SK-N-SH treated with all-trans-retinoic acid at 6 μM for 48 hours (cell line): Measurements from ENCODE around the gene PLXNA4.

Experiments
- ATAC-seq: fragments of 200-7000 bp; cut with Tn5 transposase; 3 replicates; pipeline ENCODE4 v1.9.1; 2020; ENCODE audit warnings: mild to moderate bottlenecking, moderate library complexity
- ARNTL ChIP-seq: fragments of 450-650 bp; formaldehyde crosslinking; IDR thresholded peaks from 2 replicates; pipeline ENCODE4 v1.5.0; 2020; ENCODE audit warnings: low read depth, mild to moderate bottlenecking, moderate library complexity, borderline replicate concordance
- BACH2 ChIP-seq: fragments of 250-450 bp; sonication (Bioruptor Pico); IDR thresholded peaks from 2 replicates; pipeline ENCODE4 v1.9.0; 2021; ENCODE audit warnings: mild to moderate bottlenecking, borderline replicate concordance
- CREB5 ChIP-seq: fragments of 250-450 bp; sonication (Bioruptor Pico); IDR thresholded peaks from 2 replicates; pipeline ENCODE4 v1.5.1; 2020; ENCODE audit warnings: low read depth, mild to moderate bottlenecking, moderate library complexity
- CSDC2 ChIP-seq: fragments of 250-450 bp; sonication (Bioruptor Pico); IDR thresholded peaks from 2 replicates; pipeline ENCODE4 v1.5.0; 2020; ENCODE audit warnings: mild to moderate bottlenecking, moderate library complexity
- ESRRG ChIP-seq: fragments of 250-450 bp; sonication (Bioruptor Pico); IDR thresholded peaks from 2 replicates; pipeline ENCODE4 v1.6.1; 2021; ENCODE audit warnings: mild to moderate bottlenecking
- GLIS3 ChIP-seq: fragments of 250-450 bp; sonication (Bioruptor Pico); IDR thresholded peaks from 2 replicates; pipeline ENCODE4 v1.5.0; 2020; ENCODE audit warnings: mild to moderate bottlenecking, moderate library complexity
- ISL1 ChIP-seq: fragments of 250-450 bp; sonication (Bioruptor Pico); IDR thresholded peaks from 2 replicates; pipeline ENCODE4 v2.1.2; 2022; ENCODE audit warnings: mild to moderate bottlenecking, moderate library complexity
- OSR1 ChIP-seq: fragments of 250-450 bp; sonication (Bioruptor Pico); IDR thresholded peaks from 2 replicates; pipeline ENCODE4 v1.8.0; 2022; ENCODE audit warnings: moderate library complexity, mild to moderate bottlenecking, inconsistent platforms
- PATZ1 ChIP-seq: fragments of 250-450 bp; sonication (Bioruptor Pico); IDR thresholded peaks from 2 replicates; pipeline ENCODE4 v1.8.0; 2020; ENCODE audit warnings: mild to moderate bottlenecking, moderate library complexity, borderline replicate concordance
- PPARA ChIP-seq: fragments of 250-450 bp; sonication (Bioruptor Pico); IDR thresholded peaks from 2 replicates; pipeline ENCODE4 v1.5.0; 2020; ENCODE audit warnings: mild to moderate bottlenecking, borderline replicate concordance
- RARB ChIP-seq: fragments of 250-450 bp; sonication (Bioruptor Pico); IDR thresholded peaks from 2 replicates; pipeline ENCODE4 v1.8.0; 2021; ENCODE audit warnings: mild to moderate bottlenecking, moderate library complexity
- SNAI2 ChIP-seq: fragments of 250-450 bp; sonication (Bioruptor Pico); IDR thresholded peaks from 2 replicates; pipeline ENCODE4 v1.5.0; 2020; ENCODE audit warnings: mild to moderate bottlenecking, moderate library complexity
- TCF4 ChIP-seq: fragments of 250-450 bp; sonication (Bioruptor Pico); IDR thresholded peaks from 2 replicates; pipeline ENCODE4 v1.8.0; 2021; ENCODE audit warnings: mild to moderate bottlenecking, moderate library complexity, borderline replicate concordance
- ZC3H10 ChIP-seq: fragments of 250-450 bp; sonication (Bioruptor Pico); IDR thresholded peaks from 2 replicates; pipeline ENCODE4 v1.5.1; 2021; ENCODE audit warnings: mild to moderate bottlenecking, moderate library complexity
- ZFP3 ChIP-seq: fragments of 250-450 bp; sonication (Bioruptor Pico); IDR thresholded peaks from 2 replicates; pipeline ENCODE4 v1.5.0; 2020; ENCODE audit warnings: mild to moderate bottlenecking, moderate library complexity
- ZFP30 ChIP-seq: fragments of 450-650 bp; formaldehyde crosslinking; IDR thresholded peaks from 2 replicates; pipeline ENCODE4 v1.5.0; 2022; ENCODE audit warnings: mild to moderate bottlenecking, moderate library complexity
- ZNF565 ChIP-seq: fragments of 450-650 bp; formaldehyde crosslinking; conservative IDR thresholded peaks from 2 replicates; pipeline ENCODE4 v1.5.0; 2020; ENCODE audit warnings: low read depth, mild to moderate bottlenecking, moderate library complexity
- ZNF70 ChIP-seq: fragments of 450-650 bp; formaldehyde crosslinking; IDR thresholded peaks from 2 replicates; pipeline ENCODE4 v1.5.0; 2020; ENCODE audit warnings: mild to moderate bottlenecking, moderate library complexity
- ZNF8 ChIP-seq: fragments of 450-650 bp; formaldehyde crosslinking; IDR thresholded peaks from 2 replicates; pipeline ENCODE4 v1.5.0; 2020; ENCODE audit warnings: mild to moderate bottlenecking, moderate library complexity
- TF ChIP-seq, protein P1 (sequence below): fragments of 250-450 bp; sonication (Bioruptor Pico); IDR thresholded peaks from 2 replicates; pipeline ENCODE4 v1.5.1; 2021; ENCODE audit warnings: mild to moderate bottlenecking, moderate library complexity
- TF ChIP-seq, protein P2 (sequence below): fragments of 250-450 bp; sonication (Bioruptor Pico); IDR thresholded peaks from 2 replicates; pipeline ENCODE4 v1.5.0; 2020; ENCODE audit warnings: mild to moderate bottlenecking, moderate library complexity

Gene PLXNA4

GRCh38 chr7:132160611-132161532 lies 415.4 kb downstream of the PLXNA4 start:
- ATAC-seq: peak; percentile 84
- no peak for TF ChIP-seq ZNF8 (CRISPR knock-in tag)
- TF ChIP-seq ZFP30 (CRISPR knock-in tag): no peak
- TF ChIP-seq ARNTL: no peak
- TF ChIP-seq TCF4 (CRISPR knock-in tag): peak; percentile 94
- TF ChIP-seq SNAI2 (CRISPR knock-in tag): no peak
- peak; percentile 14; the same call in 1 of the 2 replicates for TF ChIP-seq ZNF70 (CRISPR knock-in tag)
- TF ChIP-seq ISL1 (CRISPR knock-in tag): no peak
- TF ChIP-seq, all 23 proteins: peak for 2

DNA sequence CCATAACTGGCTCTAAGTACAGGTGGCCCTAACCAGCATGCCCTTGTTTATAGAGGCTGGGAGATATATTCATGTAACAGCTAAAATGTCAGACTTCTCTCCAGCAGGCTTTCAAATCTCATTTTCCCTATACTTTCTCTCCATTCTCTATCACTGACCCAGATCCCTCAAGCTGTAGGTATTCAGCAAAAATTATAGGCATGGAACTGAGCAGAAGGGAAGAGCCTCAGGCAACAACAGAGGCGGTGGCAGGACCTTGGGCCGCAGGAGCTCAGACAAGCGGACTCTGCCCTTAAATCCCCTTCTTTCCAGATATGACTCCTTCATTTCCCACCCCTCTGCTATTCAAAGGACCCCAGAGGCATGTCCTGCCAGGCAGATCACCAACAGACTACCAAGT lies 417.4 kb downstream of the PLXNA4 start:
- no peak for ATAC-seq
- TF ChIP-seq GLIS3 (CRISPR knock-in tag): no peak
- TF ChIP-seq CREB5 (CRISPR knock-in tag): no peak
- no peak for TF ChIP-seq CSDC2 (CRISPR knock-in tag)
- no peak for TF ChIP-seq ZNF565 (CRISPR knock-in tag)
- no peak for TF ChIP-seq ARNTL
- TF ChIP-seq PATZ1: no peak
- TF ChIP-seq ESRRG (CRISPR knock-in tag): no peak
- TF ChIP-seq, protein P1, sequence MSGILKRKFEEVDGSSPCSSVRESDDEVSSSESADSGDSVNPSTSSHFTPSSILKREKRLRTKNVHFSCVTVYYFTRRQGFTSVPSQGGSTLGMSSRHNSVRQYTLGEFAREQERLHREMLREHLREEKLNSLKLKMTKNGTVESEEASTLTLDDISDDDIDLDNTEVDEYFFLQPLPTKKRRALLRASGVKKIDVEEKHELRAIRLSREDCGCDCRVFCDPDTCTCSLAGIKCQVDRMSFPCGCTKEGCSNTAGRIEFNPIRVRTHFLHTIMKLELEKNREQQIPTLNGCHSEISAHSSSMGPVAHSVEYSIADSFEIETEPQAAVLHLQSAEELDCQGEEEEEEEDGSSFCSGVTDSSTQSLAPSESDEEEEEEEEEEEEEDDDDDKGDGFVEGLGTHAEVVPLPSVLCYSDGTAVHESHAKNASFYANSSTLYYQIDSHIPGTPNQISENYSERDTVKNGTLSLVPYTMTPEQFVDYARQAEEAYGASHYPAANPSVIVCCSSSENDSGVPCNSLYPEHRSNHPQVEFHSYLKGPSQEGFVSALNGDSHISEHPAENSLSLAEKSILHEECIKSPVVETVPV (CRISPR knock-in tag): no peak
- TF ChIP-seq ZC3H10 (CRISPR knock-in tag): no peak
- no peak for TF ChIP-seq ZFP3 (CRISPR knock-in tag)
- no peak for TF ChIP-seq OSR1
- TF ChIP-seq TCF4 (CRISPR knock-in tag): no peak
- no peak for TF ChIP-seq PPARA (CRISPR knock-in tag)
- TF ChIP-seq BACH2 (CRISPR knock-in tag): no peak
- TF ChIP-seq ZNF70 (CRISPR knock-in tag): no peak
- TF ChIP-seq ZFP30 (CRISPR knock-in tag): no peak
- no peak for TF ChIP-seq ZNF8 (CRISPR knock-in tag)
- TF ChIP-seq ISL1 (CRISPR knock-in tag): no peak

DNA sequence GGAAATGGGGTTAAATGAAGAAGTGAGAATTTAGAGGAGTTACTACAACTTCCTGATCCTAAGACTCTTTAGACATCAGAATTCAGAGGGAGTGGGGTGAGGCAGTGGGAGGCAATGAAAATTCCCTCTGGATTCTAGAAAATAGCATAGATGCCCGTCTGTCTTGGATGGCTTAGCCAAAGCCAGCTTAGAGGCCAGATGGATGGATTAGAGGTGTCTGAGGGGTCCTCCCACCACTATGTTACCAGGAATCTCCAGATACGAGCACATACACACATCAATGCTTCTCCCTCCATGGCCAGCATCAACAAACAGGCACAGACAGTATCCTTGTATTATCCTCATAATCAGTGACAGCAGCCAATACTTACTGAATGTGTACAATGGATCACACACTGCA lies 418.1 kb downstream of the PLXNA4 start:
- ATAC-seq: no peak
- TF ChIP-seq ZFP3 (CRISPR knock-in tag): no peak
- no peak for TF ChIP-seq ESRRG (CRISPR knock-in tag)
- TF ChIP-seq ZC3H10 (CRISPR knock-in tag): no peak
- no peak for TF ChIP-seq RARB (CRISPR knock-in tag)
- TF ChIP-seq CREB5 (CRISPR knock-in tag): no peak
- TF ChIP-seq, protein P2, sequence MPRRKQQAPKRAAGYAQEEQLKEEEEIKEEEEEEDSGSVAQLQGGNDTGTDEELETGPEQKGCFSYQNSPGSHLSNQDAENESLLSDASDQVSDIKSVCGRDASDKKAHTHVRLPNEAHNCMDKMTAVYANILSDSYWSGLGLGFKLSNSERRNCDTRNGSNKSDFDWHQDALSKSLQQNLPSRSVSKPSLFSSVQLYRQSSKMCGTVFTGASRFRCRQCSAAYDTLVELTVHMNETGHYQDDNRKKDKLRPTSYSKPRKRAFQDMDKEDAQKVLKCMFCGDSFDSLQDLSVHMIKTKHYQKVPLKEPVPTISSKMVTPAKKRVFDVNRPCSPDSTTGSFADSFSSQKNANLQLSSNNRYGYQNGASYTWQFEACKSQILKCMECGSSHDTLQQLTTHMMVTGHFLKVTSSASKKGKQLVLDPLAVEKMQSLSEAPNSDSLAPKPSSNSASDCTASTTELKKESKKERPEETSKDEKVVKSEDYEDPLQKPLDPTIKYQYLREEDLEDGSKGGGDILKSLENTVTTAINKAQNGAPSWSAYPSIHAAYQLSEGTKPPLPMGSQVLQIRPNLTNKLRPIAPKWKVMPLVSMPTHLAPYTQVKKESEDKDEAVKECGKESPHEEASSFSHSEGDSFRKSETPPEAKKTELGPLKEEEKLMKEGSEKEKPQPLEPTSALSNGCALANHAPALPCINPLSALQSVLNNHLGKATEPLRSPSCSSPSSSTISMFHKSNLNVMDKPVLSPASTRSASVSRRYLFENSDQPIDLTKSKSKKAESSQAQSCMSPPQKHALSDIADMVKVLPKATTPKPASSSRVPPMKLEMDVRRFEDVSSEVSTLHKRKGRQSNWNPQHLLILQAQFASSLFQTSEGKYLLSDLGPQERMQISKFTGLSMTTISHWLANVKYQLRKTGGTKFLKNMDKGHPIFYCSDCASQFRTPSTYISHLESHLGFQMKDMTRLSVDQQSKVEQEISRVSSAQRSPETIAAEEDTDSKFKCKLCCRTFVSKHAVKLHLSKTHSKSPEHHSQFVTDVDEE (CRISPR knock-in tag): no peak
- TF ChIP-seq SNAI2 (CRISPR knock-in tag): no peak
- TF ChIP-seq PPARA (CRISPR knock-in tag): no peak
- TF ChIP-seq, all 23 proteins: peak for 0
